Thoracic aorta (tissue), 2 donors: Measurements from ENCODE around the gene ZMIZ1. TPM values are rescaled to one million over a fixed set of nuclear protein-coding genes. Genes with fewer than 3 reads are reported as not detected.

Experiments
- ATAC-seq: fragments of 150-250 bp; one replicate; pipeline ENCODE4 v1.8.0; 2017; ENCODE audit warnings: low read depth; ENCODE audit not compliant: insufficient number of reproducible peaks, low FRiP score
- DNase-seq: peaks from one replicate; pipeline ENCODE4 v3.0.0-alpha.2; 2020; ENCODE audit warnings: low spot score
- H3K27ac ChIP-seq, 2 donors: fragments of 200-600 bp; sonication (generic); 1 replicate in 1 of 2; 2 replicates in 1 of 2; pipeline ENCODE4 v1.5.1; 2016; ENCODE audit warnings: mild to moderate bottlenecking in 2 of 2, moderate library complexity in 2 of 2
- H3K27me3 ChIP-seq: fragments of 200-600 bp; sonication (generic); replicated peaks from 2 replicates; pipeline ENCODE4 v1.6.0; 2016; ENCODE audit warnings: mild to moderate bottlenecking; ENCODE audit not compliant: insufficient read depth
- H3K36me3 ChIP-seq: fragments of 200-600 bp; sonication (generic); one replicate; pipeline ENCODE4 v1.5.1; 2016
- H3K4me1 ChIP-seq, 2 donors: fragments of 200-600 bp; sonication (generic); 1 replicate in 1 of 2; 2 replicates in 1 of 2; pipeline versions ENCODE4 v1.5.1 to v1.6.0; 2016; ENCODE audit warnings: low read depth in 2 of 2, mild to moderate bottlenecking in 1 of 2; ENCODE audit not compliant: control insufficient read depth in 1 of 2
- H3K4me3 ChIP-seq: fragments of 200-600 bp; sonication (generic); 2 replicates; pipeline ENCODE4 v1.5.1; 2016; ENCODE audit warnings: mild to moderate bottlenecking
- H3K9me3 ChIP-seq: fragments of 200-600 bp; sonication (generic); 2 replicates; pipeline ENCODE4 v1.5.1; 2016
- total RNA-seq, 2 donors: library from RNA; depleted of rRNA; stranded (reverse); fragments of >200 nt; gene quantifications; one replicate each; pipeline versions ENCODE4 v1.1.0 to v1.2.3, GENCODE V29; 2016
- TF ChIP-seq, protein P1 (sequence below): fragments of 200-600 bp; sonication (generic); IDR thresholded peaks from one replicate; pipeline ENCODE4 v1.5.1; 2019; ENCODE audit warnings: antibody characterized with exemption

ZMIZ1 gene
- total RNA-seq, 2 donors from 2014 or later: 57.8 to 81.6 TPM

DNA sequence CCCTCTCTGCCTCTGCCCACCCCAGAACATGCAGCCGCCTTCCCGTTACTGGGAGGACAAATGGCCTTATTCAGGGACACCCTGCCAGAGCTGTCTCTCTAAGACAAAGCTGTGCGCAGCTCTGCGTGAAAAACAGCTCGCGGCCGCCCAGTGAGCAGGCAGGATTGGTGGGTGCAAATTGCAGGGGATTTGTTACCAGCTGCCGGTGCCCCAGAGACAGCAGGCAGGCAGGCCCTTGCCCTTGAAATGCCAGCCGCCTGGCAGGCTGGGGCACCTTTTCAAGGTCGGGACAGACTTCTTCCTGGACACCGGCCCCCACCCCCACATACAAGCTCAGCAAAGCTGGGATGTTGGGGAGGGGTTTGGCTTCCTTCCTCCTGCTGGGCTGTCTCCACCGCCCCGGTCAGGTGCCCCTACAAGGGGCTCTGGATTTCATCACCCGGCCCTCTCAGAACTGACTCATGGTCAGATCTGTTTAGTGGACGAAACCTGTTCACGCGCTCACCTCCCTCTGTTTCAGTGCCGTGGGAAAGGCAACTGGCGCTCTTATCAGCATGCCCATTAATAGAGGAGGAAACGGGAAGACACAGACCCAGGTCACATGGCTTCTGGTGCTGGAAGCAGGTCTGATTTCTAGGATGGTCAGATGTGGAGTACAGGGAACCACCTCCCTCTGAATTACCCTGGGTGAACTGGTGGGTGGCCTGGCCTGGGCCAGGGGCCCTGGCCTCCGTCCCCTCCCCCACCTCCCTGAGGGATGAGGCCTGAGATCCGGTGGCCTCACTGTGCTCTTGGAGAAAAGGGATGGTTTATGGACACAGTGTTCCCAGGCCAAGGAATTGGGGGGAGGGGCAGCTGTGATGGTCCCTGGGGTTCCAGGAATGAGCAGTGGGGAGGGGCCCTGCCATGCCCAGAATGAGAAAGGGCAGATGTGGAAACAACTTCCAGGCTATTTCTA lies 154.6 kb downstream of the ZMIZ1 start:
- Histone ChIP-seq H3K4me3 (no peak overlapping the region), H3K9me3 (no peaks in the 10 kb centered on the region), H3K36me3 (peaks cover 3% of the 10 kb centered on the region), H3K27me3 (no peaks in the 10 kb centered on the region), H3K27ac (no peak overlapping the region), H3K4me1 (peaks cover 4 to 44% of the 10 kb centered on the region in 2 donors)
- ATAC-seq (no peak), DNase-seq (no peak)
- TF ChIP-seq, protein P1, sequence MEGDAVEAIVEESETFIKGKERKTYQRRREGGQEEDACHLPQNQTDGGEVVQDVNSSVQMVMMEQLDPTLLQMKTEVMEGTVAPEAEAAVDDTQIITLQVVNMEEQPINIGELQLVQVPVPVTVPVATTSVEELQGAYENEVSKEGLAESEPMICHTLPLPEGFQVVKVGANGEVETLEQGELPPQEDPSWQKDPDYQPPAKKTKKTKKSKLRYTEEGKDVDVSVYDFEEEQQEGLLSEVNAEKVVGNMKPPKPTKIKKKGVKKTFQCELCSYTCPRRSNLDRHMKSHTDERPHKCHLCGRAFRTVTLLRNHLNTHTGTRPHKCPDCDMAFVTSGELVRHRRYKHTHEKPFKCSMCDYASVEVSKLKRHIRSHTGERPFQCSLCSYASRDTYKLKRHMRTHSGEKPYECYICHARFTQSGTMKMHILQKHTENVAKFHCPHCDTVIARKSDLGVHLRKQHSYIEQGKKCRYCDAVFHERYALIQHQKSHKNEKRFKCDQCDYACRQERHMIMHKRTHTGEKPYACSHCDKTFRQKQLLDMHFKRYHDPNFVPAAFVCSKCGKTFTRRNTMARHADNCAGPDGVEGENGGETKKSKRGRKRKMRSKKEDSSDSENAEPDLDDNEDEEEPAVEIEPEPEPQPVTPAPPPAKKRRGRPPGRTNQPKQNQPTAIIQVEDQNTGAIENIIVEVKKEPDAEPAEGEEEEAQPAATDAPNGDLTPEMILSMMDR: no peak

DNA sequence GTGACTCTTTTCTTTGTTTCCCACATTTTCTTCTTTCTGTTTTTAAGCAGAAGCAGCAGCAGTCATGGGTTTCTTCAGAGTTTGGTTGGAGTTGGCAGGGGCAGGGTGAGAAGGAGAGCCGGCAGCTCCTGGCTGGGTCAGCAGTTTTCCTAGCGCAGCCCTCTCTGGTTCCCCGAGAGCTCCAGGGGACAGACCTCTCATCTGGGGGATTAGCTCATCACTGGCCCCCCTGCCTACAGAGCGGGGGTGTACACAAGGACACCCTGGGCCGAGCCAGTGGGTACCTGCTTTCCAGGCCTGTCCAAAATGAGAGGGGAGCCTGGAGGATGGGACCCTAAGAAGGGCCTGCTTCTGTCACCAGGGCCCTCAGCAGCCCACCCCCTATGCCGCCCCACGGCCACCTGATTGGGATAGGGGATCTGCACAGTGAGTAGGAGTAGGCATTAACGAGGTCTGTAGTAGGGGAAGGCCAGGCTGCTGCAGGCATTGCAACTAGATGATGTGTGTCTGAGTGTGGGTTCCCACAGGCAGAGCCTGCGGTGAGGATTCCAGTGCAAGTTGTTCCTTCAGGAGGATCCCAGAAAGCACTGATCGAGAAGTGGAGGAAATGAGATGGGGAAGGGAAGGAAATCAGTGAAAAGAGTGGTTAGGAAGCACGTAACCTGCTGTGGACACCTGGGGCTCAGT lies 155.6 kb downstream of the ZMIZ1 start:
- ATAC-seq (no peak), DNase-seq (no peak)
- TF ChIP-seq, protein P1: no peak
- H3K27me3 ChIP-seq: no peaks in the 10 kb centered on the region
- no peak overlapping the region for H3K27ac ChIP-seq
- H3K36me3 ChIP-seq: peaks cover 3% of the 10 kb centered on the region
- peaks cover 4 to 34% of the 10 kb centered on the region in 2 donors for H3K4me1 ChIP-seq
- no peaks in the 10 kb centered on the region for H3K9me3 ChIP-seq
- no peak overlapping the region for H3K4me3 ChIP-seq

DNA sequence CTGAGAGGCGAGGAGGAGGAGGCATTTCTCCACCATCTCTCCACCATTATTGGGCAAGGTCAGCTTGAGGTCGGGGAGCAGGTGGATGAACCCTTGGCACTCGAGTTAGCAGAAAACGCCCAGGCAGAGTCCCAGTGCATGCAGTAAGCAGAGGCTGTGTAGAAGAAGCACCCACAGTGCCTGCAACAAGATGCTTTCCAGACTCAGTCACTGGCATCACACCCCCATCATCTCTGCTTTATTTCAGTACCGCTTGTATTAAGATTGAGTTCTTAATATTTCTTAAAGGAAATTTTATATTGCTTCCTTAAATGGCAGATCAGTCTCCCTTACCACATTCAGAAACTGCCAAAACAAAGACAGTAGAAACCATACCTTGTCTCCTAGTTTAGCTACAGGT lies 156.2 kb downstream of the ZMIZ1 start:
- Histone ChIP-seq H3K4me1 (peaks cover 4 to 30% of the 10 kb centered on the region in 2 donors), H3K27ac (no peak overlapping the region)
- ATAC-seq: no peak

DNA sequence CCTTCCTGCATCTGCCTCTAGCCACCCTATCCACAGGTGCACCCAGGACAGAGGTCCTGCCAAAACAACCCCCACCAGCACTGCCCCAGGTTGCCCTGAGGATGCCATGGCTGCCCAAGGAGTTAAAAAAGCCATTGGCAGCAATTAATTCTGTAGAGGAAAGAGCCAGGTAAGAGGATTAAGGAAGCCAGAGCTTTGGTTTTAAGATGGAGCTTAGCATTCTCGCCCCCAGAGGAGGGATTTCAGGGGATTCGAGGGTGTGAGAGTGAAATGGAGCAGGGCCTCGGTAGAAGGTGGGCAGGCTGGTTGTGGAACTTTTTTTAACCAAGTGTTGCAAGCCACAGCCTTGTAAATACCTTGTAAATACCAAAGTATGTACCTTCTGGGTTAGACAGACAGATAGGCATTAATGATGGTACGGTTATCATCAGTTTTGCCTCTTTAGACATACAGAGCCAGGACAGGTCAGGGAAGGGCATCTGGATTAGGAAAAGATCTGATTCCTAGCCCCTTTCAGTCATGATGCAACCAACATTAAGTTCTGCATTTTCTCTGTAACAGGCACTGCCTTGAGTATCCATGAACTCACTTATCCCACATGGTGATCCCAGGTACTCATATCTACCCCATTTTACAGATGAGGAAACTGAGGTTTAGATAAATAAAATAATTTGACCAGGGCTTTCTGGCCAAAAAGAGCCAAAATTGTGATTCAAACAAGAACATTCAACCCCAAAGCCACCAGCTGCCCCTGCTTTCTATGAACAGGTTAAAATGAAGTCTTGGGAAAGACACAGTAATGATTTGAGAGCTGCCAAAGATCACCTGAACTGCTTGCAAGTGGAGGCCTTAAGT lies 157.9 kb downstream of the ZMIZ1 start:
- ATAC-seq (no peak), DNase-seq (no peak)
- no peak overlapping the region for H3K27ac ChIP-seq
- TF ChIP-seq, protein P1: no peak
- no peaks in the 10 kb centered on the region for H3K9me3 ChIP-seq
- no peak overlapping the region for H3K4me3 ChIP-seq
- peaks cover 3% of the 10 kb centered on the region for H3K36me3 ChIP-seq
- peaks cover 0 to 14% of the 10 kb centered on the region in 2 donors for H3K4me1 ChIP-seq
- no peaks in the 10 kb centered on the region for H3K27me3 ChIP-seq

More for the DNA sequence above, 156.2 kb downstream of the ZMIZ1 start:
- peaks cover 3% of the 10 kb centered on the region for H3K36me3 ChIP-seq
- no peaks in the 10 kb centered on the region for H3K27me3 ChIP-seq
- TF ChIP-seq, protein P1: no peak
- no peaks in the 10 kb centered on the region for H3K9me3 ChIP-seq
- DNase-seq: no peak
- H3K4me3 ChIP-seq: no peak overlapping the region
